ENCODE results near the gene CNNM2.

DNA sequence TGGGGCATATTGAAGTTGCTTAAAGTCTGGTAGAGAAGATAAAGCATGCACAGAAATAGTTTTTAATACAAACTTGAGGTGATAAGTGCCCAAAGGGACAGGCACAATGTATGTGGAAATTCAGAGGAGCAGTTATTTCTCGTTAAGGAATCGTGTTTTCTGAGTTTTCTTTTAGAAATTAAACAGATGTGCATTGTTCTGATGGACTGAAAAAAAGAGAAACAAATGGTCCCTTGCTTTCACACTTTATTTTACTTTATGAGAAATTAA is 45.6 kb downstream of the CNNM2 start:
- TF ChIP-seq CTCF (IDR thresholded peaks at IDR 0.05), result no peak
- no peak for TF ChIP-seq EP300 (IDR thresholded peaks at IDR 0.05)
- TF ChIP-seq POLR2A (IDR thresholded peaks at IDR 0.05), result no peak
